AG04449 (cell line): ENCODE results near the gene BCL2L15.

Source experiments
- CTCF ChIA-PET: fragments of 350-600 bp; formaldehyde crosslinking; extraction: SDS; loops from one replicate; lab custom pipeline; 2021; ENCODE audit warnings: antibody characterized with exemption; lab: Yijun Ruan, JAX
- POLR2A ChIA-PET: fragments of 400-600, 350-600 bp; formaldehyde crosslinking; extraction: SDS; loops from one replicate; lab custom pipeline; 2020; ENCODE audit warnings: antibody characterized with exemption, inconsistent platforms; lab: Yijun Ruan, JAX
- DNase-seq: peaks from one replicate; pipeline ENCODE4 v3.0.0-alpha.2; 2010; ENCODE audit warnings: low read depth, low spot score
- H3K4me3 ChIP-seq: 2 replicates; pipeline ENCODE4 v1.5.1; 2011; ENCODE audit warnings: low read depth, mild to moderate bottlenecking, control low read depth, low read length
- TF ChIP-seq, protein P1 (sequence below): IDR thresholded peaks from one replicate; pipeline ENCODE4 v1.5.1; 2011; ENCODE audit warnings: mild to moderate bottlenecking, moderate library complexity, low read length, control low read depth, inconsistent platforms; ENCODE audit not compliant: insufficient read depth; ENCODE audit errors: missing control alignments

Gene BCL2L15

GRCh38 chr1:113931451-113931851, 44.1 kb upstream of the BCL2L15 start:
- POLR2A ChIA-PET = interaction anchor here (3.9 kb wide), 1 partner anchor 27 kb away, joined by 46 read pairs; the partner anchor contains the start of genes AP4B1 and DCLRE1B
- H3K4me3 ChIP-seq = peak overlapping the region; percentile 89
- no peak for DNase-seq
- CTCF ChIA-PET = interaction anchor here (1.0 to 4.6 kb wide), 13 partner anchors 7 to 415 kb away, joined by 3 to 47 read pairs (median 6); partner anchors contain the start of genes AP4B1 and DCLRE1B
- TF ChIP-seq, protein P1, sequence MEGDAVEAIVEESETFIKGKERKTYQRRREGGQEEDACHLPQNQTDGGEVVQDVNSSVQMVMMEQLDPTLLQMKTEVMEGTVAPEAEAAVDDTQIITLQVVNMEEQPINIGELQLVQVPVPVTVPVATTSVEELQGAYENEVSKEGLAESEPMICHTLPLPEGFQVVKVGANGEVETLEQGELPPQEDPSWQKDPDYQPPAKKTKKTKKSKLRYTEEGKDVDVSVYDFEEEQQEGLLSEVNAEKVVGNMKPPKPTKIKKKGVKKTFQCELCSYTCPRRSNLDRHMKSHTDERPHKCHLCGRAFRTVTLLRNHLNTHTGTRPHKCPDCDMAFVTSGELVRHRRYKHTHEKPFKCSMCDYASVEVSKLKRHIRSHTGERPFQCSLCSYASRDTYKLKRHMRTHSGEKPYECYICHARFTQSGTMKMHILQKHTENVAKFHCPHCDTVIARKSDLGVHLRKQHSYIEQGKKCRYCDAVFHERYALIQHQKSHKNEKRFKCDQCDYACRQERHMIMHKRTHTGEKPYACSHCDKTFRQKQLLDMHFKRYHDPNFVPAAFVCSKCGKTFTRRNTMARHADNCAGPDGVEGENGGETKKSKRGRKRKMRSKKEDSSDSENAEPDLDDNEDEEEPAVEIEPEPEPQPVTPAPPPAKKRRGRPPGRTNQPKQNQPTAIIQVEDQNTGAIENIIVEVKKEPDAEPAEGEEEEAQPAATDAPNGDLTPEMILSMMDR = no peak

- ChIA-PET CTCF (interaction anchor here (1.0 to 4.6 kb wide), 18 partner anchors 8 to 857 kb away, joined by 3 to 47 read pairs (median 4); partner anchors contain the start of genes AP4B1, DCLRE1B, LRIG2 and OLFML3), POLR2A (interaction anchor here (0.7 to 3.9 kb wide), 3 partner anchors 16 to 49 kb away, joined by 3 to 46 read pairs (median 3); partner anchors contain the start of genes AP4B1, DCLRE1B and OLFML3)
- H3K4me3 ChIP-seq = peak overlapping the region; percentile 89
- peak; percentile 24 for DNase-seq
- TF ChIP-seq, protein P1 = no peak
Observed at GRCh38 chr1:113930499-113931161, 43.2 kb upstream of the BCL2L15 start.

DNA sequence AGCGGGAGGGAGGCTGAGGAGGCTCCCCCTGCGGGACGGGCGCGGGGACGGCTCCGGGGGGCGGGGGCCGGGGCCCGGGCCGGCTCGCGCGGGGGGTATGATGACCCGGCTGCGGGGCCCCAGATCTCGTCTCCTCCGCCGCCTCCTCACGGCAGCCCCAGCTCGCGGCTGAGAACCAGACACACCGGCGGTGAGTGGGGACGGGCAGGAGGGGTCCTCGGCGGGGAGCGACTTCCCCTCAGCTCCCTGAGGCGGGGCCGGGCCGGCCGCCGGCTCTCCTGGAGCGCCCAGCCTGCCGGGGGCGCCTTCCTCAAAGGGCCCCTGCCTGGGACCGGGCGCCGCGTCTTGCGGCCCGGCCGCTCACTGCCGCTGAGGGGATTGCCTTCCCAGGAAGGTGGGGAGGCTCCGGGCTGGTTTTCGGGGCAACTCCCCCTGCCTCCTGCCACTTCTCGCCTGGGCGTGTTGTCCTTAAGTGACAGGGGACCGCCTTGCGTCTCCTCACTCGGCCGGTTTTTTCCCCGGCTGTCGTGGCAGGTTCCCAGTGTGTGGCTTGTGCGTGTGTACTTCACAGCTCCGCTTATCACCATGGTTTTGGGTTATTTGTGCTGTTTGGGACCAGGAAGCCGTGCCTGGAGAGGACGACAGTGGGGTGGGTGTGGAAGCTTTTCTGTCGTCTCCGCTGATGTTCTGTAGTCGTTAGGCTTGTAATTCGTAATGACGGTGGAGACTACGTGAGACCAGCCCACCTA, 42.5 kb upstream of the BCL2L15 start:
- ChIA-PET POLR2A (interaction anchor here (1.0 to 3.9 kb wide), 6 partner anchors 16 to 170 kb away, joined by 3 to 46 read pairs (median 5); partner anchors contain the start of genes AP4B1, DCLRE1B, OLFML3 and PHTF1), CTCF (interaction anchor here (0.9 to 4.6 kb wide), 21 partner anchors 9 to 1213 kb away, joined by 3 to 47 read pairs (median 6); partner anchors contain the start of genes AP4B1, DCLRE1B, LRIG2 and OLFML3)
- H3K4me3 ChIP-seq = peak overlapping the region; percentile 89
- no peak for DNase-seq
- TF ChIP-seq, protein P1 = peak; percentile 14

GRCh38 chr1:113928941-113929749, 41.8 kb upstream of the BCL2L15 start, which contains the start of gene HIPK1:
HIPK1 (plus strand) TSS chr1:113929324.
- peak within 1 kb of the TSS; percentile 89 for H3K4me3 ChIP-seq
- peak; percentile 17 for DNase-seq
- CTCF ChIA-PET = interaction anchor here (0.5 to 4.6 kb wide), 13 partner anchors 9 to 1213 kb away, joined by 3 to 47 read pairs (median 6); partner anchors contain the start of genes AP4B1, DCLRE1B and OLFML3
- POLR2A ChIA-PET = interaction anchor here (1.0 to 3.9 kb wide), 5 partner anchors 16 to 170 kb away, joined by 4 to 46 read pairs (median 6); partner anchors contain the start of genes AP4B1, DCLRE1B, OLFML3 and PHTF1
- TF ChIP-seq, protein P1 = no peak

DNA sequence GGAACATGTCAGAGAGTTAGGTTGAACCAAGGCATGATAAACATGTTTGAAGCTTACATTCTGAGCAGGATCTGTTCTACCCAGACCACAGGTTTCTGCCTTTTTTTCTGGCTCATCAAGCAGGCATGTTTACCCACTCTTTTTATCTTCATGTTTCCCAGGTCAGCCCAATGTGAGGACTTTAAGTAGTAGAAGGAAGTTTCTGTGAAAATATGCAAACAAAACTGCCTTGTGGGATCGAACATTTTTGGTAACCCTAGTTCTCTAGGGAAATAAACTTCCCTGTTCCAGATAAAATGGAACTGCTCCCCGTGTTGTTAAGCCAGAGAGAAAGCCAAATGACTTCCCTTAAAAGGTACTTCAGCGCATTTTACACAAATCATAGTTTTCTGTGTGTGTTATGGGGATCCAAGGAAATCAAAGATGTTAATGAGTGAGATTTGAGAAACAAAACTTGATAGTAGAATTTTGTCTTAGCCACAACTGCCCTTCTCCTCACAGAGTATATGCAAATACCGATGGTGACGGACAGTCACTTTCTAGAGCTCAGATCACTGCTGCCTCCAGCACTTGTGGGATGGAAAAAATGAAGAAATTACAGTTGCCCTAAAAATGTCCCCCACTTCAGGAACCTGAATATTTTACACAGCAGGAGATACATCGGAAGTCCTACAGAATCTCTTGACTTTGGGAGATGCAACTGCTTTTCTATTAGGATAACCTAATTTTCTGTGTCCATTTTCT, 41.0 kb upstream of the BCL2L15 start:
- DNase-seq = no peak

More for the DNA sequence above, 41.0 kb upstream of the BCL2L15 start:
- TF ChIP-seq, protein P1 = no peak
- POLR2A ChIA-PET = interaction anchor here (1.6 to 3.9 kb wide), 3 partner anchors 15 to 50 kb away, joined by 4 to 46 read pairs (median 6); partner anchors contain the start of genes AP4B1, DCLRE1B and OLFML3
- H3K4me3 ChIP-seq = peak overlapping the region; percentile 89
- CTCF ChIA-PET = interaction anchor here (0.6 to 4.6 kb wide), 8 partner anchors 11 to 354 kb away, joined by 3 to 47 read pairs (median 5); partner anchors contain the start of gene AP4B1
